A673 (cell line): Measurements from ENCODE around the gene DHX38. TPM values are rescaled to one million over a fixed set of nuclear protein-coding genes. Genes with fewer than 3 reads are reported as not detected.
A peak's percentile ranks its signal among the peaks of the same experiment; 100 is the strongest.

Experiments used
- BruUV-seq: library from RNA; stranded (reverse); fragments of 400-500 nt; replicated peaks from 2 replicates; lab custom pipeline; 2021; lab: Mats Ljungman, UMichigan
- CTCF ChIA-PET: fragments of 300-600 bp; sonication (Branson Sonifier 250); formaldehyde crosslinking; loops from one replicate; lab custom pipeline; 2022; ENCODE audit warnings: antibody characterized with exemption; lab: Charles Lee
- POLR2A ChIA-PET: fragments of 300-600 bp; sonication (Branson Sonifier 250); formaldehyde crosslinking; loops from one replicate; lab custom pipeline; 2022; ENCODE audit warnings: antibody characterized with exemption; ENCODE audit not compliant: low non-redundant PET; lab: Charles Lee
- DNase-seq: peaks from one replicate; pipeline ENCODE4 v3.0.0-alpha.2; 2015; ENCODE audit warnings: low spot score
- H3K27ac ChIP-seq: fragments of 200-600 bp; sonication (generic); 2 replicates; pipeline ENCODE4 v1.5.1; 2016; ENCODE audit warnings: mixed run types, low read depth, mild to moderate bottlenecking, mixed read lengths, antibody characterized with exemption, low read length; ENCODE audit not compliant: poor library complexity, severe bottlenecking
- H3K27me3 ChIP-seq: fragments of 200-600 bp; sonication (generic); replicated peaks from 2 replicates; pipeline ENCODE4 v1.6.1; 2017; ENCODE audit warnings: mixed run types, low read depth, mild to moderate bottlenecking, mixed read lengths, antibody characterized with exemption, low read length; ENCODE audit not compliant: insufficient read depth, poor library complexity
- H3K36me3 ChIP-seq: fragments of 200-600 bp; sonication (generic); 2 replicates; pipeline ENCODE4 v1.6.1; 2016; ENCODE audit warnings: mixed run types, mild to moderate bottlenecking, mixed read lengths, antibody characterized with exemption, low read length; ENCODE audit not compliant: insufficient read depth, poor library complexity, severe bottlenecking
- H3K4me1 ChIP-seq: fragments of 200-600 bp; sonication (generic); 2 replicates; pipeline ENCODE4 v1.6.1; 2017; ENCODE audit warnings: mixed run types, mild to moderate bottlenecking, mixed read lengths, antibody characterized with exemption, low read length; ENCODE audit not compliant: insufficient read depth, poor library complexity, severe bottlenecking
- H3K4me3 ChIP-seq: fragments of 200-600 bp; sonication (generic); 2 replicates; pipeline ENCODE4 v1.5.1; 2016; ENCODE audit warnings: low read depth, mixed run types, mild to moderate bottlenecking, mixed read lengths, low read length; ENCODE audit not compliant: poor library complexity, severe bottlenecking
- H3K9me3 ChIP-seq: fragments of 200-600 bp; sonication (generic); 2 replicates; pipeline ENCODE4 v1.6.1; 2016; ENCODE audit warnings: mixed run types, low read depth, mild to moderate bottlenecking, mixed read lengths, antibody characterized with exemption, low read length; ENCODE audit not compliant: poor library complexity, severe bottlenecking
- CTCF ChIP-seq: fragments of 300-800, 200-600 bp; sonication (generic); conservative IDR thresholded peaks from 2 replicates; pipeline ENCODE4 v1.5.1; 2017; ENCODE audit warnings: low read depth, mild to moderate bottlenecking, antibody characterized with exemption, low read length, moderate library complexity, mixed read lengths
- EZH2 ChIP-seq: fragments of 200-600 bp; sonication (generic); IDR thresholded peaks from 2 replicates; pipeline ENCODE4 v1.6.1; 2017; ENCODE audit warnings: borderline replicate concordance, low read depth, mild to moderate bottlenecking, mixed read lengths, antibody characterized with exemption, low read length; ENCODE audit not compliant: poor library complexity, severe bottlenecking
- intact Hi-C: fragments of 100-400 bp; cut with micrococcal nuclease; formaldehyde crosslinking; loops from one replicate; pipeline ENCODE4 v1.10.0; 2022; ENCODE audit not compliant: unreplicated experiment
- total RNA-seq: library from RNA; stranded (reverse); gene quantifications from 2 replicates; pipeline ENCODE4 v1.2.3, GENCODE V29; 2021

DHX38 gene
- total RNA-seq, 1 experiment from 2014 or later = 91.0 TPM

GRCh38 chr16:72142476-72142875 lies 48.8 kb downstream of the DHX38 start:
- TF ChIP-seq CTCF = no peak
- no peak for TF ChIP-seq EZH2
- H3K27me3 ChIP-seq = peaks cover 16% of the 10 kb centered on the region
- no peak overlapping the region for H3K27ac ChIP-seq
- intact Hi-C loops = no loop called here
- no peaks in the 10 kb centered on the region for H3K4me1 ChIP-seq
- no peak for DNase-seq
- no TSS peak for BruUV-seq
- POLR2A ChIA-PET = no interaction called here
- H3K36me3 ChIP-seq = no peaks in the 10 kb centered on the region
- H3K9me3 ChIP-seq = no peaks in the 10 kb centered on the region
- CTCF ChIA-PET = no interaction called here
- no peak overlapping the region for H3K4me3 ChIP-seq

- ChIA-PET POLR2A (no interaction called here), CTCF (no interaction called here)
- Histone ChIP-seq H3K27me3 (peaks cover 17% of the 10 kb centered on the region), H3K4me1 (no peaks in the 10 kb centered on the region), H3K4me3 (no peak overlapping the region), H3K36me3 (no peaks in the 10 kb centered on the region), H3K9me3 (no peaks in the 10 kb centered on the region), H3K27ac (no peak overlapping the region)
- BruUV-seq = no TSS peak
- no peak for TF ChIP-seq EZH2
- peak; percentile 32; the same call in 1 of the 2 replicates for TF ChIP-seq CTCF
- peak; percentile 4 for DNase-seq
- intact Hi-C loops = no loop called here
Observed at GRCh38 chr16:72149676-72150464, 56.2 kb downstream of the DHX38 start.

- H3K27me3 ChIP-seq = peaks cover 10% of the 10 kb centered on the region
- no peak for DNase-seq
- no TSS peak for BruUV-seq
- ChIA-PET CTCF (no interaction called here), POLR2A (no interaction called here)
- no peaks in the 10 kb centered on the region for H3K36me3 ChIP-seq
- H3K4me1 ChIP-seq = no peaks in the 10 kb centered on the region
- intact Hi-C loops = no loop called here
- no peak overlapping the region for H3K27ac ChIP-seq
- H3K4me3 ChIP-seq = no peak overlapping the region
- no peak for TF ChIP-seq CTCF
- TF ChIP-seq EZH2 = no peak
- H3K9me3 ChIP-seq = no peaks in the 10 kb centered on the region
Observed at GRCh38 chr16:72159386-72159785, 65.7 kb downstream of the DHX38 start.
